Measurements from ENCODE around the gene BAG3. TPM values are rescaled to one million over a fixed set of nuclear protein-coding genes. Genes with fewer than 3 reads are reported as not detected.
"Not testable (repeated sequence)": the region's sequence is repeated elsewhere in the genome, so short reads cannot be mapped to it uniquely, and the experiment has no call there.

Gene BAG3
- total RNA-seq, 2 donors from 2014 or later: 13.4 to 19.5 TPM

- no peaks in the 10 kb centered on the region for H3K4me1 ChIP-seq (ENCODE audit: control insufficient read depth, insufficient read depth, low read length)
- no peaks in the 10 kb centered on the region for H3K27me3 ChIP-seq (ENCODE audit: control insufficient read depth, insufficient read depth, low read length, poor library complexity, severe bottlenecking)
- Mint-ChIP-seq H3K4me1 (peaks cover 4% of the 10 kb centered on the region), H3K4me3 (no peak overlapping the region), H3K27me3 (ENCODE audit: insufficient read depth) (no peaks in the 10 kb centered on the region), H3K36me3 (ENCODE audit: low read depth) (no peaks in the 10 kb centered on the region), H3K27ac (no peak overlapping the region), H3K9me3 (peaks cover 3% of the 10 kb centered on the region)
- TF ChIP-seq CTCF (conservative IDR thresholded peaks at IDR 0.05): no peak
- no peak for DNase-seq
- no peak overlapping the region for H3K9ac ChIP-seq (ENCODE audit: extremely low read depth, low read length, poor library complexity, severe bottlenecking)
- no peaks in the 10 kb centered on the region for H3K9me3 ChIP-seq (ENCODE audit: control insufficient read depth, low read length)
- no peak overlapping the region for H3K4me3 ChIP-seq (ENCODE audit: low read length)
- no peaks in the 10 kb centered on the region for H3K36me3 ChIP-seq (ENCODE audit: control insufficient read depth, insufficient read depth, low read length)
- 92 to 95% methylated on average over 2 of the region's 2 CpGs for WGBS, 2 experiments (ENCODE audit: insufficient coverage in 1 of 2, insufficient read length in 1 of 2)
- H3K27ac ChIP-seq (ENCODE audit: low read depth, low read length): no peak overlapping the region
Measured at GRCh38 chr10:119619215-119619614, 32.0 kb upstream of the BAG3 start.

- H3K27ac Mint-ChIP-seq; H3K27me3 Mint-ChIP-seq (ENCODE audit: insufficient read depth); H3K27me3 ChIP-seq (ENCODE audit: control insufficient read depth, insufficient read depth, low read length, poor library complexity, severe bottlenecking); H3K4me3 ChIP-seq (ENCODE audit: low read length); H3K9me3 Mint-ChIP-seq; H3K27ac ChIP-seq (ENCODE audit: low read depth, low read length); H3K9ac ChIP-seq (ENCODE audit: extremely low read depth, low read length, poor library complexity, severe bottlenecking); H3K4me1 Mint-ChIP-seq; H3K4me3 Mint-ChIP-seq; H3K9me3 ChIP-seq (ENCODE audit: control insufficient read depth, low read length); H3K36me3 ChIP-seq (ENCODE audit: control insufficient read depth, insufficient read depth, low read length); H3K36me3 Mint-ChIP-seq (ENCODE audit: low read depth); H3K4me1 ChIP-seq (ENCODE audit: control insufficient read depth, insufficient read depth, low read length); DNase-seq: not testable (repeated sequence)
- whole genome bisulfite sequencing, 2 experiments (ENCODE audit: insufficient coverage in 1 of 2, insufficient read length in 1 of 2): 90 to 95% methylated on average over 4 to 8 of the region's 8 CpGs
Measured at GRCh38 chr10:119619811-119620210, 31.4 kb upstream of the BAG3 start.

- no peak overlapping the region for H3K27ac ChIP-seq (ENCODE audit: low read depth, low read length)
- no peaks in the 10 kb centered on the region for H3K4me1 ChIP-seq (ENCODE audit: control insufficient read depth, insufficient read depth, low read length)
- no peak overlapping the region for H3K4me3 Mint-ChIP-seq
Measured at GRCh38 chr10:119620241-119621077, 30.7 kb upstream of the BAG3 start.

More at GRCh38 chr10:119620241-119621077, 30.7 kb upstream of the BAG3 start:
- no peak for DNase-seq
- WGBS, 2 experiments (ENCODE audit: insufficient coverage in 1 of 2, insufficient read length in 1 of 2): 90 to 98% methylated on average over 6 to 10 of the region's 10 CpGs
- no peaks in the 10 kb centered on the region for H3K36me3 ChIP-seq (ENCODE audit: control insufficient read depth, insufficient read depth, low read length)
- no peak overlapping the region for H3K4me3 ChIP-seq (ENCODE audit: low read length)
- Mint-ChIP-seq H3K27me3 (ENCODE audit: insufficient read depth) (no peaks in the 10 kb centered on the region), H3K36me3 (ENCODE audit: low read depth) (no peaks in the 10 kb centered on the region), H3K27ac (no peak overlapping the region), H3K9me3 (peaks cover 3% of the 10 kb centered on the region), H3K4me1 (peaks cover 4% of the 10 kb centered on the region)
- no peaks in the 10 kb centered on the region for H3K27me3 ChIP-seq (ENCODE audit: control insufficient read depth, insufficient read depth, low read length, poor library complexity, severe bottlenecking)
- TF ChIP-seq CTCF (conservative IDR thresholded peaks at IDR 0.05): no peak
- H3K9me3 ChIP-seq (ENCODE audit: control insufficient read depth, low read length): no peaks in the 10 kb centered on the region
- no peak overlapping the region for H3K9ac ChIP-seq (ENCODE audit: extremely low read depth, low read length, poor library complexity, severe bottlenecking)
